GM21786 (cell line): Measurements from ENCODE around the gene PJA1.

Experiments
- ATAC-seq: cut with Tn5 transposase; IDR thresholded peaks from one replicate; pipeline ENCODE4 v1.9.1; 2021; ENCODE audit not compliant: unreplicated experiment

The PJA1 gene

GRCh38 chrX:69119122-69119521, 46.1 kb downstream of the PJA1 start:
- ATAC-seq, result no peak

GRCh38 chrX:69117876-69118526, 47.3 kb downstream of the PJA1 start:
- ATAC-seq, result no peak

- ATAC-seq, result no peak
Observed at GRCh38 chrX:69116077-69116476, 49.2 kb downstream of the PJA1 start.

GRCh38 chrX:69113723-69114122, 51.5 kb downstream of the PJA1 start:
- ATAC-seq, result no peak
